ENCODE data around the gene DTWD1. TPM values are rescaled to one million over a fixed set of nuclear protein-coding genes. Genes with fewer than 3 reads are reported as not detected.

Gene DTWD1
- total and polyA plus RNA-seq, 2 of the 13 experiments (the other 11 are each of a cell fraction or from before 2014, with no cell fraction given): 12.7 to 18.3 TPM

DNA sequence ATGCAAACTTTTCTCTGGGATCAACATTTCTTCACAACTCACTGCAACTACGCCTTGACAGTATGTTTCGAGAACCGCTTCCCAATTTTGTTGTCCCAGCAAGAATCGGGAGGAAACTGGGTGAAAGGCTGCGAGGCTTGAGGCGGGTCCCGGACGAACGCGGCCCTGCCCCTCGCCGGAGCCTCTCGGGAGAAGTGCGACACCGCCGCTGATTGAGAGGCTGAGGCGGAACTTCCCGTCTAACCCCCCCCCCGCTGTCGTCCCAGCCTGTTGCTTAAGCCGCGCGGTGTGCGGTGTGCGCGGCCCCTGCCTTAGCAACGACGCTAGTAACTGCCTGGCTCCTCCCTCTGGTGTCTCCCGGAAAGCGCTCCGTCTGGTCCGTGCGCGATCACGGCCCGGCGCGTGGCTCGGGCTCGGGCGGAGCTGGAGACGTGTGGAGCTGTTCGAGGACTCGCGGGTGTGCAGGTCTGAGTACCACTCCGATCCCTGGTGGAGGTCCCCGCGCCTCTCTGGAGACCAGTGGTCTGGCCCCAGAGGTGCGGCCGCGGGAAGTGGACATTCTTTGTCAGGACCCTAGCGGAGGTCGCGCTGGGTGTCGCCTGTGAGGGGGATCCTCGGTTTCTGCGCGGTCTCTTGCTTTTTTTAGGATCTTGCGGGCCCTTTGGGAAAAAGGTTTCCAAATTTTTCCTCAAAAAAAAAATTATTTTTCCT is at the start of gene DTWD1, which contains the start of gene FAM227B (continued):
- TF ChIP-seq ZBTB14 (CRISPR knock-in tag; IDR thresholded peaks at IDR 0.05): peak; percentile 90
- peak; percentile 95 for TF ChIP-seq SP4 (CRISPR knock-in tag; IDR thresholded peaks at IDR 0.05)
- peak; percentile 91 for TF ChIP-seq ARID5B (CRISPR knock-in tag; IDR thresholded peaks at IDR 0.05)
- TF ChIP-seq ZNF792 (CRISPR knock-in tag; IDR thresholded peaks at IDR 0.05): peak; percentile 93
- no peak; the same call in 1 of the 2 replicates for TF ChIP-seq ZNF484 (CRISPR knock-in tag; IDR thresholded peaks at IDR 0.05; ENCODE audit: borderline replicate concordance, low read depth)
- TF ChIP-seq ZBTB3 (CRISPR knock-in tag; IDR thresholded peaks at IDR 0.05; ENCODE audit: borderline replicate concordance, low read depth): no peak; the same call in 1 of the 2 replicates
- peak; percentile 96; the same call in 1 of the 2 replicates for TF ChIP-seq ZMAT3 (CRISPR knock-in tag; conservative IDR thresholded peaks at IDR 0.05)
- TF ChIP-seq PPARG (CRISPR knock-in tag; conservative IDR thresholded peaks at IDR 0.05): peak; percentile 99
- TF ChIP-seq DZIP1 (CRISPR knock-in tag; IDR thresholded peaks at IDR 0.05): peak; percentile 97
- peak; percentile 97 for TF ChIP-seq NAIF1 (CRISPR knock-in tag; IDR thresholded peaks at IDR 0.05; ENCODE audit: borderline replicate concordance)
- TF ChIP-seq TCF7 (IDR thresholded peaks at IDR 0.05; ENCODE audit: low read depth): no peak
- no peak for TF ChIP-seq SP1 (IDR thresholded peaks at IDR 0.05)
- peak; percentile 97 for TF ChIP-seq SP1 (CRISPR knock-in tag; IDR thresholded peaks at IDR 0.05)
- no peak for TF ChIP-seq ZNF33A (CRISPR knock-in tag; IDR thresholded peaks at IDR 0.05; ENCODE audit: borderline replicate concordance)
- TF ChIP-seq, protein P1, sequence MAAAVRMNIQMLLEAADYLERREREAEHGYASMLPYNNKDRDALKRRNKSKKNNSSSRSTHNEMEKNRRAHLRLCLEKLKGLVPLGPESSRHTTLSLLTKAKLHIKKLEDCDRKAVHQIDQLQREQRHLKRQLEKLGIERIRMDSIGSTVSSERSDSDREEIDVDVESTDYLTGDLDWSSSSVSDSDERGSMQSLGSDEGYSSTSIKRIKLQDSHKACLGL (CRISPR knock-in tag; IDR thresholded peaks at IDR 0.05): peak; percentile 86
- TF ChIP-seq ZNF101 (CRISPR knock-in tag; IDR thresholded peaks at IDR 0.05; ENCODE audit: borderline replicate concordance, low read depth): no peak
- TF ChIP-seq ZNF563 (CRISPR knock-in tag; IDR thresholded peaks at IDR 0.05): peak; percentile 95
- TF ChIP-seq, protein P2, sequence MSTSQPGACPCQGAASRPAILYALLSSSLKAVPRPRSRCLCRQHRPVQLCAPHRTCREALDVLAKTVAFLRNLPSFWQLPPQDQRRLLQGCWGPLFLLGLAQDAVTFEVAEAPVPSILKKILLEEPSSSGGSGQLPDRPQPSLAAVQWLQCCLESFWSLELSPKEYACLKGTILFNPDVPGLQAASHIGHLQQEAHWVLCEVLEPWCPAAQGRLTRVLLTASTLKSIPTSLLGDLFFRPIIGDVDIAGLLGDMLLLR (CRISPR knock-in tag; IDR thresholded peaks at IDR 0.05): peak; percentile 89
- TF ChIP-seq NCOA5 (CRISPR knock-in tag; IDR thresholded peaks at IDR 0.05): 0 out of 2 replicates have a peak, but pooled peaks have one; percentile 59
- TF ChIP-seq RFX1 (IDR thresholded peaks at IDR 0.05): peak; percentile 84
- peak; percentile 85; the same call in 1 of the 2 replicates for TF ChIP-seq FIP1L1 (IDR thresholded peaks at IDR 0.05; ENCODE audit: borderline replicate concordance, insufficient read depth, low read depth, low read length)

All from HepG2 (cell line).